Hepatic stellate cell (primary cell): Measurements from ENCODE around the gene XRN1.
"Not testable (repeated sequence)": the region's sequence is repeated elsewhere in the genome, so short reads cannot be mapped to it uniquely, and the experiment has no call there.

Experiments used
- DNase-seq: peaks from one replicate; pipeline ENCODE4 v3.0.0; 2011; ENCODE audit warnings: low spot score

The XRN1 gene

DNA sequence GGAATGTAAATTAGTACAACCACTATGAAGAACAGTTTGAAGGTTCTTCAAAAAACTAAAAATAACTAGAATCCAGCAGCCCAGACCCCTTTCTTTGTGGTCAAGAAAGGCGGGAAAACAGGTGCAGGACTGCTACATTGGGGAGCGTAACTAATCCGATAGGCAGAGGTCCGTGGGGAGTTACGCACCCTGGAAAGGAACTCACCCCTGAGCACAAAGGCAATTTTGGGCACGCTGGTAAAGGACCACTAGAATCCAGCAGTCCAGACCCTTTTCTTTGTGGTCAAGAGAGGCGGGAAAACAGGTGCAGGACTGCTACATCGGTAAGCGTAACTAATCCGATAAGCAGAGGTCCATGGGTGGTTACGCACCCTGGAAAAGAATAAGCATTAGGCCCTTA, 9.7 kb downstream of the XRN1 start:
- not testable (repeated sequence) for DNase-seq

GRCh38 chr3:142436951-142437585, 10.8 kb downstream of the XRN1 start:
- DNase-seq = no peak

GRCh38 chr3:142434503-142434902, 13.3 kb downstream of the XRN1 start:
- no peak for DNase-seq

- no peak for DNase-seq
Measured at GRCh38 chr3:142433110-142433509, 14.7 kb downstream of the XRN1 start.

DNA sequence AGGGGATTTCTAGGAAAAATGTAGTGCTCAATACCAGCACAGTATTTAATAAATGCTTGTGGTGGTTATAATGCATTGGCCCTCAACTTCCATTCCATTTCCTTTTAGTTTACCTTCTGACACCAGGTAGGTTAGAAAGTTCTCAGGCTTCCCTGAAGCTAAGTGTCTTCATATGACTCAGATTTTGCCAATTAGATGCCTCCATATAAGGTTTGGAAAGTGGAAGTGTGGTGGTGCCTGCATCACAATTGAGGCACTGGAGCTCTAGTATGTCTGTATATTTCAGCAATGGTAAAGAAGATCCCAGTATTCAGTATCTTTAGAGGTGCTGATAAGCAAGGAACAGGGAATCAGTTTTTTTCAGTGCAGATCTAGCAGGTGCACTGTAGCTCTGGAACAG, 18.3 kb downstream of the XRN1 start:
- no peak for DNase-seq

- DNase-seq = no peak
Measured at GRCh38 chr3:142424754-142425153, 23.1 kb downstream of the XRN1 start.

GRCh38 chr3:142418926-142419592, 28.8 kb downstream of the XRN1 start:
- DNase-seq = no peak

GRCh38 chr3:142417302-142417701, 30.5 kb downstream of the XRN1 start:
- DNase-seq = no peak

GRCh38 chr3:142400537-142400936, 47.3 kb downstream of the XRN1 start:
- DNase-seq = not testable (repeated sequence)

DNA sequence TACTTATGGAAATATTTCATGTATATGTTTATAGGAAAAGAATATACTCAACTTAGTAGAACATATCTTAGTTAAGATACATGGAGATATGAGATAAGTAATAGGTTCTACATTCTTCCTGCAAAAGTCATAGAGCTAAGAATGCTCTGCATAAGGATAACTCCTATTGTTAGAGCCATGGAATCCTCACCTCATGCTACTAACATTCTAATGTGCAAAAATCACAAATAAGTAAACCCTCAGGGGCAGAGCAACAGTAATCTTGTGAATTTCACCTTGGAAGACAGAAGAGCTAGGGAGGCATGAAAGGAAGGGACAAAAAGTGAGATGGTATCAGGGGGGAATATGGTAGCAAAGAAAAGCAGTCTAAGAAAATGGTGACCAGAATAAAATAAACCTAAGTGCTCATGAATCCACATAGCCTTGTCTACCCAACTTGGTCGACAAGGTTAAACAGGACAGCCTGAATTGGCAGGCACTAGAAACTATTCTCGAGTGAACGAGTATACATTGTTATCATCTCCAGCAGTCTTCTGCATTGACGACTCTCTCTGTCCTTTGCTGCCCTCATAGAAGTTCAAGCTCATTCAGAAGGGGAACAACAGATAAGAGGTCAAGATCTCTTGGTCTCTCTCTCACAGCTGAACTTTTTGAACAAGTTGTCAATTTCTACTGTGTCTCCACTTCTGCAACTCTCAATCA, 52.8 kb downstream of the XRN1 start:
- DNase-seq = no peak

DNA sequence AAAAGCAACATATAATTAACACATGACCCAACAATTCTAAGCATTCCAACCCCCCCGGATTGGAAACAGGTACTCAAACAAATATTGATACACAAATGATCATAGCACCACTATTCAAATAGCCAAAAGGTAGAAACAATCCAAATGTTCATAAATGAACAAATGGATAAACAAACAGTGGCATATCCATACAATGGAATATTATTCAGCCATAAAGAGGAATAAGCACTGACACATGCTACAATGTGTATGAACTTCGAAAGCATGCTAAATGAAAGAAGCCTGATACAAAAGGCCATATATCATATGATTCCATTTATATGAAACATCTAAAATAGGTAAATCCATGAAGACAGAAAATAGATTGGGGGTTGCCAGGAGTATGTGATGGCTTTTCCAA, 62.8 kb downstream of the XRN1 start:
- DNase-seq = no peak

GRCh38 chr3:142374687-142375086, 73.2 kb downstream of the XRN1 start:
- no peak for DNase-seq

- DNase-seq = not testable (repeated sequence)
Measured at GRCh38 chr3:142369576-142369975, 78.3 kb downstream of the XRN1 start.

DNA sequence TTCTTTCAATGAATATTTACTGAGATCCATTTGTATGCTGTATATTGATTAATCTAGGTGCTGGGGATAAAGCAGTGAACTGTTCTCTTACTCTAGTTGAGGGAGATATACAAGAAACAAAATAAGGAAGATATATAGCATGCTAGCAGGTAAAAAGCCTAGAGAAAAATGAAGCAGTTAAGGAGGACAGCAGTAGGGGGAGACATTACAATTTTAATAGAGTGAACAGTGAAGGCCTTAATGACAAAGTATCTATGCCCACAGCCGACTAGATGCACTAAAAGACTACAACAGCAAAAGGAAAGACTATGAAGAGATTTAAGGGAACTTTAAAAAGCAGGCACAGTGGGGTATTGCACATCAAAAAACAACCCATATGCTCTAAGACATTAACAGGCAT, 81.4 kb downstream of the XRN1 start:
- DNase-seq = no peak

GRCh38 chr3:142363936-142364467, 83.8 kb downstream of the XRN1 start:
- no peak for DNase-seq

DNA sequence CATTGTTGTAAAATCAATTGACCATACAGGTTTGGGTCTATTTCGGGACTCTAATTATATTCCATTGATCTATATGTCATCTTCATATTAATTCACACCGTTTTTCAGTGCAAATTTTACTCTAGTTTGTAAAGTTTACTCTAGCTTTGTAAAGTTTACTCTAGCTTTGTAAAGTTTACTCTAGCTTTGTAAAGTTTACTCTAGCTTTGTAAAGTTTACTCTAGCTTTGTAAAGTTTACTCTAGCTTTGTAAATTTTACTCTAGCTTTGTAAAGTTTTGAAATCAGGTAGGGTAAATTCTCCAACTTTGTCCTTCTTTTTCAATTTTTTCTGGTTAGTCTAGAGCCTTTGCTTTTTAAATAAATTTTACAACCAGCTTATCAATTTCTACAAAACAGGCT, 84.4 kb downstream of the XRN1 start:
- DNase-seq = not testable (repeated sequence)

DNA sequence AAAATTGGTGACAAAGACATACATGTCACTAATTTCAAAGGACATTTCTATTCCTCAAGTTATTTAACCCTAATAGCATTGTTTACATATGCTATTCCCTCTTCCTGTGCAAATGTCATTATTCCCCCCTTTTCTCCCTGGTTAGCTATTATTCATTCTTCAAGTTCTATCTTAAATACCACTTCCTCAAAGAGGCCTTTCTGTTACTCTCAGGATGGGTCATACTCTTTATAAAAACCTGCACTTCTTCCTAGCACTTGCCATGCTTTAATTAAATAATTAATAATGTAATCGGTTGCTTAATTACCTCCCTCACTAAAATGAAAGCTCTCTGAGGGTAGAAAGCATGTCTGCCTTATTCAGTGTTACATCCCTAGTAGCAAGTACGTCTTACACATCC, 88.5 kb downstream of the XRN1 start:
- no peak for DNase-seq

DNA sequence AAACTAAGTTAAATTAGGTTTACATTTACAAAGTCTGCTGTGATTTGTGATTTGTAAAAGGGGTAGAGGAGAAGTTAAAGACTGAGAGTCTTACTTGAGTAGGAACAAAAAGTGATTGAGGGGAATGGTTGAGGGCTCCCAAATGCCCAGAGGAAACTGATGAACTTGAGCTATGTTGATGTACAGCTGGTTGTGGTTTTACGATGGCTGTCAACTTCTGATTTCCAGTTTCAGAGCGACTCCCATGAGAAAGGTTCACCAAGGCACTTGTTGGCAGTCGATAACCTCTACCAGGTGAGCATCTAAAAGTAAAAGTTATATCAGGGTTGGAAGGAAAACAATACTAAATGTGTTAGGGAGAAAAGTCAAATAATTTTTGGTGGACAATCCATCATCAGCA, 91.0 kb downstream of the XRN1 start:
- no peak for DNase-seq

GRCh38 chr3:142355692-142356091, 92.1 kb downstream of the XRN1 start:
- DNase-seq = no peak

DNA sequence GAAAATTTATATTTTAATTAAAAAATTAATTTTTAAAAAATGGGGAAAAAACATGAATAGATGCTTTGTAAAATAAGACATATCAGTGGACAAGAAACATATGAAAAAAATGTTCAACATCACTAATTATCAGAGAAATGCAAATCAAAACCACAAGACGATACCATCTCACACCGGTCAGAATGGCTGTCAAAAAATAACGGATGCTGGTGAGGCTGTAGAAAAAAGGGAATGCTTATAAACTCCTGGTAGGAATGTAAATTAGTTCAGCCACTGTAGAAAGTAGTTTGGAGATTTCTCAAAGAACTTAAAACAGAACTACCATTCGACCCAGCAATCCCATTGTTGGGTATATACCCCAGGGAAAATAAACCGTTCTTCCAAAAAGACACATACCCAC, 93.8 kb downstream of the XRN1 start:
- DNase-seq = no peak

DNA sequence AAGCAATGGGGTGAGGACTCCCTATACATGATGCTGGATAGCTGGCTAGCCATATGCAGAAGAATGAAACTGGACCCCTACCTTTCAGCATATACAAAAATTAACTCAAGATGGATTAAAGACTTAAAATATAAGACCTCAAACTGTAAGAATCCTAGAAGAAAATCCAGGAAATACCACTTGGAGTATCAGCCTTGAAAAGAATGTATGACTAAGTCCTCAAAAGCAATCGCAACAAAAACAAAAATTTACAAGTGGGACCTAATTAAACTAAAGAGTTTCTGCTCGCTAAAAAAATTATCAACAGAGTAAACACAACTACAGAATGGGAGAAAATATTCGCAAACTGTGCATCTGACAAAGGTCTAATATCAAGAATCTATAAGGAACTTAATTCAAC, 94.3 kb downstream of the XRN1 start:
- DNase-seq = no peak

DNA sequence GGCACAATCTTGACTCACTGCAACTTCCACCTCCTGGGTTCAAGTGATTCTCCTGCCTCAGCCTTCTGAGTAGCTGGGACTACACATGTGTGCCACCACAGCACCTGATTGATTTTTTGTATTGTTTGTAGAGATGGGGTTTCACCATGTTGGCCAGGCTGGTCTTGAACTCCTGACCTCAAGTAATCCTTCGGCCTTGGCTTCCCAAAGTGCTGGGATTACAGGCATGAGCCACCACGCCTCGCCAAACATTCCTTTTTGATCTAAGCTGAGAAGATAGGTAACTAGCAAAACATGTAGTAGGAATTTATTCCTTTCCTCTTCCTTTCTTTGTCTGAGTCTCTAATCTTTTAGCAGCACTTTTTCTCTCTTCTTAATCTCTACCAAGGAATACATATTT, 95.1 kb downstream of the XRN1 start:
- not testable (repeated sequence) for DNase-seq

GRCh38 chr3:142348460-142348859, 99.4 kb downstream of the XRN1 start:
- no peak for DNase-seq
